Loucy (cell line): ENCODE measurements around the gene SNX5.

Experiments used
- H2AFZ ChIP-seq: fragments of 200-600 bp; sonication (generic); 2 replicates; pipeline ENCODE4 v1.6.0; 2016; ENCODE audit warnings: antibody characterized with exemption, mild to moderate bottlenecking, low read length, moderate library complexity
- H3F3A ChIP-seq: fragments of 200-600 bp; 2 replicates; pipeline ENCODE4 v1.6.0; 2016; ENCODE audit warnings: antibody characterized with exemption, low read depth, mild to moderate bottlenecking
- H3K27me3 ChIP-seq: fragments of 200-600 bp; sonication (generic); 2 replicates; pipeline ENCODE4 v1.6.1; 2014; ENCODE audit warnings: low read length, mild to moderate bottlenecking; ENCODE audit not compliant: insufficient read depth, poor library complexity, severe bottlenecking
- H3K36me3 ChIP-seq: fragments of 200-600 bp; sonication (generic); 2 replicates; pipeline ENCODE4 v1.6.1; 2016; ENCODE audit warnings: low read length; ENCODE audit not compliant: insufficient read depth
- H3K4me1 ChIP-seq: fragments of 200-600 bp; sonication (generic); 2 replicates; pipeline ENCODE4 v1.5.1; 2014; ENCODE audit warnings: low read length, mild to moderate bottlenecking; ENCODE audit not compliant: insufficient read depth, poor library complexity, severe bottlenecking
- H3K4me2 ChIP-seq: fragments of 200-600 bp; sonication (generic); 2 replicates; pipeline ENCODE4 v1.6.0; 2014; ENCODE audit warnings: antibody characterized with exemption, low read length, low read depth, mild to moderate bottlenecking; ENCODE audit not compliant: poor library complexity, severe bottlenecking
- H3K4me3 ChIP-seq: fragments of 200-600 bp; sonication (generic); 2 replicates; pipeline ENCODE4 v1.5.1; 2014; ENCODE audit warnings: low read length, mild to moderate bottlenecking, mixed read lengths; ENCODE audit not compliant: poor library complexity, severe bottlenecking
- H3K79me2 ChIP-seq: fragments of 200-600 bp; sonication (generic); 2 replicates; pipeline ENCODE4 v1.6.1; 2014; ENCODE audit warnings: low read length; ENCODE audit not compliant: insufficient read depth
- H3K9ac ChIP-seq: fragments of 200-600 bp; sonication (generic); 2 replicates; pipeline ENCODE4 v1.6.0; 2014; ENCODE audit warnings: mild to moderate bottlenecking, low read depth, low read length, moderate library complexity; ENCODE audit not compliant: poor library complexity, severe bottlenecking
- H3K9me2 ChIP-seq: fragments of 200-600 bp; sonication (generic); replicated peaks from 2 replicates; pipeline ENCODE4 v1.6.1; 2016; ENCODE audit warnings: low read depth, low read length, mixed read lengths
- H3K9me3 ChIP-seq: fragments of 200-600 bp; sonication (generic); 2 replicates; pipeline ENCODE4 v1.6.1; 2014; ENCODE audit warnings: mild to moderate bottlenecking, antibody characterized with exemption, low read length, low read depth; ENCODE audit not compliant: insufficient read depth
- H4K20me1 ChIP-seq: fragments of 200-600 bp; sonication (generic); 2 replicates; pipeline ENCODE4 v1.6.0; 2014; ENCODE audit warnings: antibody characterized with exemption, low read length, mild to moderate bottlenecking; ENCODE audit not compliant: insufficient read depth, poor library complexity, severe bottlenecking
- EZH2phosphoT487 ChIP-seq: fragments of 200-600 bp; IDR thresholded peaks from 2 replicates; pipeline ENCODE4 v1.6.1; 2018; ENCODE audit warnings: antibody characterized with exemption, mild to moderate bottlenecking, moderate library complexity, borderline replicate concordance
- TF ChIP-seq, protein P1 (sequence below): fragments of 200-600 bp; sonication (generic); conservative IDR thresholded peaks from 2 replicates; pipeline ENCODE4 v1.5.1; 2014; ENCODE audit warnings: mild to moderate bottlenecking, antibody characterized with exemption, low read length

SNX5 gene

GRCh38 chr20:17941826-17942196, 26.8 kb downstream of the SNX5 start:
- H3K9me2 ChIP-seq: no peaks in the 10 kb centered on the region
- TF ChIP-seq EZH2phosphoT487: no peak
- TF ChIP-seq, protein P1, sequence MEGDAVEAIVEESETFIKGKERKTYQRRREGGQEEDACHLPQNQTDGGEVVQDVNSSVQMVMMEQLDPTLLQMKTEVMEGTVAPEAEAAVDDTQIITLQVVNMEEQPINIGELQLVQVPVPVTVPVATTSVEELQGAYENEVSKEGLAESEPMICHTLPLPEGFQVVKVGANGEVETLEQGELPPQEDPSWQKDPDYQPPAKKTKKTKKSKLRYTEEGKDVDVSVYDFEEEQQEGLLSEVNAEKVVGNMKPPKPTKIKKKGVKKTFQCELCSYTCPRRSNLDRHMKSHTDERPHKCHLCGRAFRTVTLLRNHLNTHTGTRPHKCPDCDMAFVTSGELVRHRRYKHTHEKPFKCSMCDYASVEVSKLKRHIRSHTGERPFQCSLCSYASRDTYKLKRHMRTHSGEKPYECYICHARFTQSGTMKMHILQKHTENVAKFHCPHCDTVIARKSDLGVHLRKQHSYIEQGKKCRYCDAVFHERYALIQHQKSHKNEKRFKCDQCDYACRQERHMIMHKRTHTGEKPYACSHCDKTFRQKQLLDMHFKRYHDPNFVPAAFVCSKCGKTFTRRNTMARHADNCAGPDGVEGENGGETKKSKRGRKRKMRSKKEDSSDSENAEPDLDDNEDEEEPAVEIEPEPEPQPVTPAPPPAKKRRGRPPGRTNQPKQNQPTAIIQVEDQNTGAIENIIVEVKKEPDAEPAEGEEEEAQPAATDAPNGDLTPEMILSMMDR: no peak
- peaks cover 11% of the 10 kb centered on the region; the same call in 1 of the 2 replicates for H3K79me2 ChIP-seq
- H3K36me3 ChIP-seq: peaks cover 64% of the 10 kb centered on the region
- peaks cover 11% of the 10 kb centered on the region; the same call in 1 of the 2 replicates for H3F3A ChIP-seq
- no peak overlapping the region for H3K9ac ChIP-seq
- H3K27me3 ChIP-seq: no peaks in the 10 kb centered on the region
- H4K20me1 ChIP-seq: peaks cover 30% of the 10 kb centered on the region
- H3K9me3 ChIP-seq: no peaks in the 10 kb centered on the region
- peaks cover 13% of the 10 kb centered on the region for H3K4me1 ChIP-seq
- H3K4me2 ChIP-seq: no peak overlapping the region
- no peak overlapping the region for H2AFZ ChIP-seq
- H3K4me3 ChIP-seq: no peak overlapping the region

- Histone ChIP-seq H4K20me1 (peaks cover 25% of the 10 kb centered on the region), H3K4me2 (no peak overlapping the region), H3K79me2 (peaks cover 6% of the 10 kb centered on the region; the same call in 1 of the 2 replicates), H2AFZ (no peak overlapping the region), H3K9me3 (no peaks in the 10 kb centered on the region), H3K9ac (no peak overlapping the region), H3F3A (peaks cover 11% of the 10 kb centered on the region; the same call in 1 of the 2 replicates), H3K36me3 (peaks cover 58% of the 10 kb centered on the region), H3K4me3 (no peak overlapping the region), H3K27me3 (no peaks in the 10 kb centered on the region), H3K9me2 (no peaks in the 10 kb centered on the region), H3K4me1 (peaks cover 13% of the 10 kb centered on the region)
- no peak for TF ChIP-seq EZH2phosphoT487
- TF ChIP-seq, protein P1: no peak
These were observed 27.3 kb downstream of the SNX5 start for GRCh38 chr20:17941087-17941825.

DNA sequence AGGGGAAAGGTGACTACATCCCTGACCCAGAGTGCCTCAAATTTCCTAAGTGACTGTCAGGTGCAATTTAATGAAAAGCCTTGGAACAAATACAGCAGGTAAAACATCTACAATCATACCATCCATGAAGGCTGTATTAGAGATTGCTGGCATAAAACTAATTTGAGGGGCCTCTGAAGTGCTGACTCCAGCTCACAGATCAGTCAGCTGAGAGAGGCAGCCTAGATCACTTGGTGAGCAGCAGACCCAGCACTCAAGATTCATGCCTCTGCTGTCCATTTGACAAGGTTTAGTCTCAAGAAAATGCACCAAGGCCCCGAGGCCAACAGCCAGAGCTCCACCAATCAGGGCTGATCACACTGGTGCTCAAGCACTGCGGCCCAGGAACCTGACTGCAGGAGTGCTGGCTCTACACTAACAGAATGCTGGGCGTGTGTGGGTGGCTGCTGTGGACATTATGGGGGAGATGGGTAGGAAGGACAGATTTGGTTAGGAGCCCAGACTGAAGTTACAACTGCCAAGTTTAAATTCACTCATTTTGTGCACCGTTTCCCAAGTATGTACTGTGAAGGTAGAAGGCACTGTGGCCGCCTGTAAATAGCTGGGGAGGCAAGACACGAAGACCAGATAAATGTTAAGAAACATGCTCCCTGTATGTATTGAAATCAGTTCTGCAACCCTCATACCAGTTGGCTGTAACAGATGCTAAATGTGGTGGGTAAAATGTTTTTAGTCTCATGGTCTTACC, 28.2 kb downstream of the SNX5 start:
- no peak for TF ChIP-seq EZH2phosphoT487
- TF ChIP-seq, protein P1: no peak
- H3K9ac ChIP-seq: no peak overlapping the region
- H3K4me3 ChIP-seq: no peak overlapping the region
- no peaks in the 10 kb centered on the region for H3K27me3 ChIP-seq
- peaks cover 49% of the 10 kb centered on the region for H3K36me3 ChIP-seq
- peaks cover 11% of the 10 kb centered on the region; the same call in 1 of the 2 replicates for H3F3A ChIP-seq
- H3K79me2 ChIP-seq: no peaks in the 10 kb centered on the region
- no peaks in the 10 kb centered on the region for H3K9me3 ChIP-seq
- H3K9me2 ChIP-seq: no peaks in the 10 kb centered on the region
- H2AFZ ChIP-seq: no peak overlapping the region
- peaks cover 19% of the 10 kb centered on the region for H4K20me1 ChIP-seq
- no peak overlapping the region for H3K4me2 ChIP-seq
- peaks cover 13% of the 10 kb centered on the region for H3K4me1 ChIP-seq
